A172 (cell line): Measurements from ENCODE around the gene SYT5. TPM values are rescaled to one million over a fixed set of nuclear protein-coding genes. Genes with fewer than 3 reads are reported as not detected.

Source experiments
- DNase-seq: peaks from one replicate; pipeline ENCODE4 v3.0.0-alpha.2; 2015; ENCODE audit warnings: low spot score
- total RNA-seq: library from RNA; depleted of rRNA; stranded (reverse); fragments of >200 nt; shearing (Covaris generic); gene quantifications from 2 replicates; pipeline ENCODE4 v1.2.3, GENCODE V29; 2014; rRNA removed

The SYT5 gene
- total RNA-seq, 1 experiment from 2014 or later: 0.09 TPM

DNA sequence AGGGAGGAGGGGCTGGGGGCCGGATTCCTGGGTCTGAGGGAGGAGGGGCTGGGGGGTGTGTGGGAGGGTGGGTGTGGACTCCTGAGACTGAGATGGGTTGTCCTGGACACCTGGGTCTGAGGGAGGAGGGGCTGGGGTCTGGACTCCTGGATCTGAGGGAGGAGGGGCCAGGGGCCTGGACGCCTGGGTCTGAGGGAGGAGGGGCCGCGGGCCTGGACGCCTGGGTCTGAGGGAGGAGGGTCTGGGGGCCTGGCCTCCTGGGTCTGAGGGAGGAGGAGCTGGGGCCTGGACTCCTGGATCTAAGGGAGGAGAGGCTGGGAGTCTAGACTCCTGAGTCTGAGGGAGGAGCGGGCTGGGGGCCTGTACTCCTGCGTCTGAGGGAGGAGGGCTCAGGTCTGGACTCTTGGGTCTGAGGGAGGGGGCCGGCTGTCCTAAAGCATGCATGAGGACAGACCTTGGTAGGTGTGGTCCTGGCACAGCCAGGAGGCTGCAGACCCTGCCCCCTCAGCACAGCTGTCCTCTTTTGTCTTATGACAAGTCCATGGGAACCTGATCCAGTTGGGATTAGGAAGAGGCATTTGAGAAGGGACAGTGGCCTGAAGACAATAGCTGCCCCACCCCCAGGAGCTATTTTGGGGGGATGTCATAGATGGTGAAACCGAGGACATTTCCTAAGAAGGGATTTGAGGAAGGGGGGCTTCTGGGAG lies 32.4 kb downstream of the SYT5 start:
- DNase-seq: no peak

DNA sequence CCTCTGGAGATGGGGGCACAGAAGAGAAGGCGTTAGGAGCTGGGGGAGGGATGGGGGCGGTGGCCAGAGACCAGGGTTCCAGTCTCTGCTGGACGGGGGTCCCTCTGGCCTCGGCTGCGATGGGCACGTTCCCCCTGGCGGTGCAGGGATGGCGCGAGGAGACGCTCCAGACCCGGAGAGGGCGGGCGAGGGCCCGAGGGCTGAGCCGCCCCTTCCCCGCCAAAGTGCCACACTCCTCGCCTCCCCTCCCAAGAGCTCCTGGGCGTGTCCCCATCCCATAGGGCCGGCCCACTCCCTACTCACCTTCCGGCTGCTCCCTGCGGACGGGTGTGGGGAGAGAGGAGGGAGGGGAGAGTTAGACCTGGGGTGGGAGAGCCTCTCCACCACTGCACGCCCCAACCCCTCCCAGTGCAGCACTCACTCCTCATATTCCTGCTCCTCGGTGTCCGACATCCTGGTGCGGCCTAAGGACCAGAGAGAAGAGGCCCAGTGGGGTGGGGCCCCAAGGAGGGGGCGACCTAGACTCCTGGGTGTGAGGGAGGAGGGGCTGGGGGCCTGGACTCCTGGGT lies 33.3 kb downstream of the SYT5 start:
- DNase-seq: peak; percentile 92

DNA sequence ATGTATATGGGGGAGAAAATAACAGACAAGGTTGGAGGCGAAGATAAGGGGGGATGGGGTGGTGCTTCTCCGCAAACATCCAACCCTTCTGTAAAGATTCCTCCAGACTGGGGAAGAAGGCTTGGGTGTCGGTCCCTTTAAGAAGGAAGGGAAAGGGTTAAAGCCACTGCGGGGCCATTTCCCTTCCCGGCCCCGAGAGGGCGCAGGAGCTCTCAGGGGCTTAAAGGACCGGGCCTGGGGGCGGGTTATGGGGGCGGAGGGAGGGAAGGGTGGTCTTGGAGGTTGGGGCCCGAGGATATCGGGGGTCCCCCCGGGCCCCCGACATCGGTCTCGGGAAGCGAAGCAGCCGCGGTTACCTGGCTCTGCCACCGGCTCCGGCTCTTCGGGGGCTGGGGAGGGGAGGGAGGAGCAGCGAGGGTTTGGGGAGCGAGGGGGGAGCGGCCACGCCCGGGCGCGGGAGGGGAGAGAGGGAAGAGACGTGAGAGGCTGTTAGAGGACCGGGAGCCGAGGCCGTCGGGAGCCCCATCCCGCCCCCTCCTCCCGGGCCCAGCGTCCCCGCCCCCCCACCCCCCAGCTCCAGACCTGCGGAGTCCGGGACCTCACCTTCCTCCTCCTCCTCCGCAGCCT lies 33.9 kb downstream of the SYT5 start:
- peak; percentile 88 for DNase-seq

DNA sequence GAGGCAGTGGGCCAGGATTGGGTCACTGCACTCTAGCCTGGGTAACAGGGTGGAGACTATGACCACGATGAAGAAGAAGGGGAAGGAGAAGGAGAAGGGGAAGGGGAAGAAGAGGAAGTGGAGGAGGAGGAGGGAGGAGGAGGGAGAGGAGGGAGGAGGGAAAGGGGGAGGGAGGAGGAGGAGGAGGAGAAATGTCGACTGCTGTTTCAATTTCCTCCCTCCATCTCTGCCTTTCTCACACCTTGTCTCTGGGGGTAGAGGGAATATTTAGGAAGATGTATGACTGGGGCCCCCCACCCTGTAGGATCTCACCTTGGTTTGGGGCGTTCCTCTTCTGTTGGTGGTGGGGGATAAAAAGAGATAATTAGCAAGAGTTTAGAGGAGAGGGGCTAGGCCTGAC lies 34.9 kb downstream of the SYT5 start:
- no peak for DNase-seq

DNA sequence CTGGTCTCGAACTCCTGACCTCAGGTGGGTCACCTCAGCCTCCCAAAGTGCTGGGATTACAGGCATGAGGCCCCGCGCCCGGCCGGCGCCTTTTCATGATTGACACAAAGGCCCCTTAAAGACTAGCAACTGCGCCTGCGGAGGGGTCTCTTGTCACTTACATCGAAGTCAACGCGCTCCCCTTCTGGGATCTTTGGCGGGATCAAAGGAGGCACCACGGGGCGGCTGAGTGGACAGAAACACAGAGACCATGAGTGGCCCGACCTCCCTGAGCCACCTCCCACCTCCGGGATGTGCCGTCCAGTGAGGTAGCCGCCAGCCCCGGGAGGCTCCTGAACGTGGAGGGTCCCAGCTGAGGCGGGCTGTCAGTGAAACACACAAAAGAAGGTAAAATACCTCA lies 38.4 kb downstream of the SYT5 start:
- DNase-seq: no peak

DNA sequence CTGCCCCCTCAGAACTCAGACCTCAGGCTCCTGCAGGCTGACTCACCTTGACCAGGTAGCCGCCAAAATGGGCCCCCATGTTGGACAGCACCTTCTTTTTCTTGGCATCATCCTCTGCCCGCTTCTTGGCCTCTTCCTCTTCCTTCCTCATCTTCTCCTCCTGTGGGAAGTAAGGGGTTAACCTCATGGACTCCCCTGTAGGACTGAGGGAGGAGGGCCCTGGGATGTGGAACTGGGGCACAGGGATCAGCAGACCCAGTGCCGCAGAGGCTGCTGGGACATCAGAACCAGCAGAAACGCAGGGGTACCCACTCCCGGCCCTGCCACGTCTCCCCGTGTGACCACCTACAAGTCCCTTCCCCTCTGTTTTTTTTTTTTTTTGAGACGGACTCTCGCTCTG lies 42.2 kb downstream of the SYT5 start:
- DNase-seq: no peak

DNA sequence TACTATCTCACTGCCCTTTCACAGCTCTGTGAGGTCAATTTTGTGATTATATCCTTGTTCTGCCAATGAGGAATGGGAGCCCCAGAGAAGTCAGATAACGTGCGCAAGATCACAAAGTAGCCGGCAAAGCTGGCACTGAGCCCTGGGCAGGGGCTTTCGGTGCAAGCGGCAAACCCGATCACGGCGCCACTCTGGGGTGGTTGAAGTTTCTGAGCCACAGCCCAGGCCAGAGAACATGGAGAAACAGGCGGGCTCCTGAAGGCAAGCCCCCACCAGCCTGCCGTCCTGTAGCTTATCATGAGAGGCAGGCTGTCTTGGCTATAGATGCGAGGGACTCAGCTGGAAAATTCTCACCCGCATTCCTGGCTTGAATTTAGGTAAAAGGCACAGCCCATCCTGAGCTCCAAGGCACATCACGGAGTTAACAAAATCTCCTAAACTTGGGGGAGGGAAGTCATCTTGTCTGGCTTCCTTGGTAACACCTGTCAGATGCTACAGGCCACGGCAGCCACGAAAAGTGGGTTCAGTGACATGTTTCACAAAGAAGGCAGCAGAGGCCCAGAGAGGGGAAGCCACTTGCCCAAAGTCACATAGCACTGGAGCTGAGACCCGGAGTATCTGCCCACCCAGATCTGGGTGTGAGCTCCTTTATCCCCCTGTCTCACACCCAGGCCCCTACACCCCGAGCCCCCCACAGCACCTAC lies 43.5 kb downstream of the SYT5 start:
- no peak for DNase-seq

DNA sequence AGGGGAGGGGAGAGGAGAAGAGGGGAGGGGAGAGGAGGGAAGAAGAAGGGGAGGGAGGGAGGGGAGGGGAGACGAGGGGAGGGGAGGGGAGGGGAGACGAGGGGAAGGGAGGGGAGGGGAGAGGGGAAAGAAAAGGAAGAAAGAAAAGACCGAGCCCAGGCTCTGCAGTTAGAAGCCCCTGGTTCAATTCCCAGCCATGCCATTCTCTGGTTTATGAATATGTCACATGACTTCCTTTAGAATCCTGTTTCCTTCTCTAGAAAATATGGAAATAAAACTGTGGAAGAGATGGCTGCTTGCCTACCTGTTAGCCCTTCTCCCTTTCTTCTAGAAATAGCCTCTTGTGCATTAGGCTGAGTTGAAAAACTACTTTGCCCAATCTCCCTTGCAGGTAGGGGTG lies 45.4 kb downstream of the SYT5 start:
- DNase-seq: no peak

DNA sequence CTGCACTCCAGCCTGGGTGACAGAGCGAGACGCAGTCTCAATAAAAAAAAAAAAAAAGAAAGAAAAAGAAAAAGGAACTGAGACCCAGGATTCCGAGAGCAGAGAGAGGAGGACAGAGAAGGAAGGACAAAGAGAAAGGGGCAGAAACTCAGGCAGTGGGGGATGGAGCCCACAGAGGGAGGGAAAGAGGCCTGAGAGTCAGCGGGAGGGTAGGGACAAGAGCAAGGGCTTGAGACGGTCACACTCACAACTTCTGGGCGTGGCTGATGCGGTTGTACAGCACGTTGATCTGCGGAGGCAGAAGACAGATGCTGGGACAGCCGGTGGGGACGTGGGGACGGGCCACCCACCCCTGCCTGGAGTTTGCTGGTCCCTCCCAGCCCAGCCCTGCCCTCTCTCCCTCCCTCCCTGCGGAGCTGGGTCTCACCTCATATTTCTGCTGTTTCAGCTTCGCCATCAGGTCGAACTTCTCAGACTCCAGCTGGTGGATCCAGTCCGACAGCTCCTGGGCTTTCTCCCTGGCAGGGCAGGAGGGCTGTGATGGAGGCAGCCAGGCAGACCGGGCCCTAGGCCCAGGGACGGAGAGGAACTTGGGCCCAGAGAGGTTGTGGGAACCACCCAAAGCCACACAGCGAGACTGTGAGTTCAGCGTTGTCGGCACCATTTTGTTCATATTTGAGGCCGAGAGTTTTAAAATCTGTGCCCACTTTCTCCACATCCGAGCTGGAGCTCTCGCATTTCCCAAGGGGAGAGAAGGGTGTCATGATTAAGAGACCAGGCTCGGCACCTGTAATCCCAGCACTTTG lies 46.2 kb downstream of the SYT5 start:
- DNase-seq: no peak

DNA sequence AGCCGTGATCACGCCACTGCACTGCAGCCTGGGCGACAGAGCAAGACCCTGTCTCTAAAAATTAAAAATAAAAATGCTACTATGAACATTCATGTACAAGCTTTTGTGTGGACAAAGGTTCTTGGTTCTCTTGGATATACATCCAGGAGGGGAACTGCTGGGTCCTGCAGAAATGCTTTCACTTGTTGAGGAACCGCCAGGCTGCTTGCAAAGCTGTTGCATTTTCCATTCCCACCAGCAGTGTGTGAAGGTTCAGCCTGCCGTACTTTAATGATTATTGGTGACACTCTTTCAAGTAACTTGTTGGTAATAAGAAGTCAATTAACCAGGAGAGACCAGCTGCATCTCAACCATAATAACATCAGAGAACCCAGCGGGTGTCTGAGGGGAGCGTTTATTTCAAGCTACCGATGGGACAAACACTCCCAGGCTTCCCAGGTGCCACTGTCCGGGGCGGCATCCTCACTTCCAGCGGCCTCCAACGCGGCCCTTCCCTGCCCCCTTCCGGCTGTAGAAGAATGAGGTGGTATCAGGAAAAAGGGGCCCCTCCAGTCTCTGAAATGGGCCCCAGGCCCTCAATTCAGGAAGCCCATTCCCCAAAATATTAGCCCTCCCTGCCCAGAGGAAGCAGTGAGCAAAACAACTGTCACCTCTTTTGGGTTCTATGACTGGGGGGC lies 47.5 kb downstream of the SYT5 start:
- no peak for DNase-seq

DNA sequence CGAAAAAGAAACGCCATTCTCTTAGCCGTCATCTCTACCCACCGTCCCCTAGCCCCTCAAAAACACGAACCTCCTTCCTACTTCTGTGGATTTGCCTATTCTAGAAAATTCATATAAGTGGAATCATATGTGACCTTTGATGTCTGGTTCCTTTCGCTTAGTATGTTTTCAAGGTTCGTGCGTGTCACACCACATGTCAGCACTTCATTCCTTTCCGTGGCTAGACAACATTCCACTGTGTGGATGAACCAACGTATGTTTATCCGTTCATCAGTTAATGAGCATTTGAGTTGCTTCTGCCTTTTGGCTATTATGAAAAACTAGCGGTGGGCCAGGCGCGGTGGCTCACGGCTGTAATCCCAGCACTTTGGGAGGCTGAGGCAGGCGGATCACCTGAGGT lies 48.7 kb downstream of the SYT5 start:
- DNase-seq: no peak

Other genes with a start within 250 kb of the SYT5 start
- not detected in 2 replicates for gene NLRP7, start 232.8 kb downstream of the SYT5 start, total RNA-seq
- not detected in 2 replicates for gene NLRP2, start 213.9 kb downstream of the SYT5 start, total RNA-seq
- 0.07 and 0.48 TPM in 2 replicates for gene GP6, start 142.0 kb downstream of the SYT5 start, total RNA-seq
- gene RDH13, start 117.1 kb downstream of the SYT5 start, total RNA-seq: 10.0 and 11.2 TPM in 2 replicates
- 4.0 and 9.8 TPM in 2 replicates for gene EPS8L1, start 104.4 kb downstream of the SYT5 start, total RNA-seq
- 85.7 and 87.4 TPM in 2 replicates for gene PPP1R12C, start 62.7 kb downstream of the SYT5 start, total RNA-seq
- gene TNNT1, start 31.1 kb downstream of the SYT5 start, total RNA-seq: 467 and 500 TPM in 2 replicates
- 0.77 TPM in 1 of 2 replicates, not detected in the other for gene TNNI3, start 22.6 kb downstream of the SYT5 start, total RNA-seq
- gene DNAAF3, start 13.7 kb downstream of the SYT5 start, total RNA-seq: 10.6 and 15.6 TPM in 2 replicates
- gene PTPRH, start 29.2 kb upstream of the SYT5 start, total RNA-seq: 12.3 and 18.4 TPM in 2 replicates
- gene TMEM86B, start 48.5 kb upstream of the SYT5 start, total RNA-seq: 1.6 and 3.4 TPM in 2 replicates
- gene PPP6R1, start 78.7 kb upstream of the SYT5 start, total RNA-seq: 73.6 and 80.1 TPM in 2 replicates
- gene HSPBP1, start 99.8 kb upstream of the SYT5 start, total RNA-seq: 88.0 and 108 TPM in 2 replicates
- 11.6 and 12.8 TPM in 2 replicates for gene BRSK1, start 103.7 kb upstream of the SYT5 start, total RNA-seq
- not detected in 2 replicates for gene TMEM150B, start 145.1 kb upstream of the SYT5 start, total RNA-seq
- 19.1 and 19.8 TPM in 2 replicates for gene KMT5C, start 159.6 kb upstream of the SYT5 start, total RNA-seq
- 0.28 TPM in 1 of 2 replicates, not detected in the other for gene COX6B2, start 174.4 kb upstream of the SYT5 start, total RNA-seq
- gene GARIN5B, start 183.0 kb upstream of the SYT5 start, total RNA-seq: not detected in 2 replicates
- 8.4 and 9.4 TPM in 2 replicates for gene IL11, start 190.2 kb upstream of the SYT5 start, total RNA-seq
- not detected in 2 replicates for gene TMEM190, start 196.5 kb upstream of the SYT5 start, total RNA-seq
- 1.2 TPM in 1 of 2 replicates, not detected in the other for gene TMEM238, start 204.0 kb upstream of the SYT5 start, total RNA-seq
- gene RPL28, start 205.6 kb upstream of the SYT5 start, total RNA-seq: 453 and 647 TPM in 2 replicates
- gene UBE2S, start 227.5 kb upstream of the SYT5 start, total RNA-seq: 272 and 464 TPM in 2 replicates